NB4 (cell line): Measurements from ENCODE around the gene TFEB.

Source experiments
- CTCF ChIP-seq: IDR thresholded peaks from one replicate; pipeline ENCODE4 v1.5.1; 2012; ENCODE audit warnings: low read depth, low read length
- MYC ChIP-seq: IDR thresholded peaks from 2 replicates; pipeline ENCODE4 v1.6.1; 2011; ENCODE audit warnings: low read depth, low read length
- POLR2A ChIP-seq: IDR thresholded peaks from 2 replicates; pipeline ENCODE4 v1.6.1; 2011; ENCODE audit warnings: mild to moderate bottlenecking; ENCODE audit not compliant: insufficient read length; ENCODE audit errors: extremely low read depth

- no peak for TF ChIP-seq CTCF
- TF ChIP-seq POLR2A = no peak
- no peak for TF ChIP-seq MYC
Observed at GRCh38 chr6:41757931-41758640, 22.7 kb upstream of the TFEB start.
